Fibroblast of pulmonary artery (primary cell): Measurements from ENCODE around the gene TTC34.

ENCODE experiments used
- DNase-seq: peaks from one replicate; pipeline ENCODE4 v3.0.0-alpha.2; 2010; ENCODE audit warnings: low read depth
- H3K4me3 ChIP-seq: replicated peaks from 2 replicates; pipeline ENCODE4 v1.5.1; 2011; ENCODE audit warnings: low read depth, mild to moderate bottlenecking, control low read depth, low read length, moderate library complexity
- TF ChIP-seq, protein P1 (sequence below): IDR thresholded peaks from 2 replicates; pipeline ENCODE4 v1.5.1; 2011; ENCODE audit warnings: mild to moderate bottlenecking, control low read depth, low read length, inconsistent platforms; ENCODE audit errors: missing control alignments

Gene TTC34

DNA sequence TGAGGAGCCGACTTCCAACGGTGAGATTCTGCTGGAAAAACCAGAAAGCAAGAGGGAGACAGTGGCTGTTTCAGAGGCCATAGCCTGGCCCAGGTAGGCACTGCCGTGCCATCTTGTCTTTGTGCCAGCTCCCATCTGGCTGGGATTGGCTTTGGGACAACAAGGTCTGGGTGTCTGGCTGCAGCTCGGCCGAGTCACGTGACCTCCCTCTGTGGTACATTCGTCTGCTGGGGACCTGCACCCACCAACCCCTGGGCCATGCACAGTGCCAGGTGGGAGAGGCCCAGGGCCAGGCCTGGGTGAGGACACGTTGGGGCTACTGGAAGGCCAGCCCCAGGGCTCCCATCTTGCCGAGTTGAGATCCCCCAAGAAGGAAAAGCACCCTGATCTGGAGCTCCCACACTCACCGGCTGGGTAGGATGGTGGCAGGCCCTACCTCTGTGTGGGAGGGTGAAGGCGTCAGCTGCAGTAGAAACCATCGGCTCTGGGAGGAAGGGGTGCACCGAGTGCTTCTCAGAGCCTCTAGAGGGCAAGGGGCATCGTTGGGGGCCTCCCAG, 25.3 kb upstream of the TTC34 start:
- no peak for DNase-seq
- TF ChIP-seq, protein P1, sequence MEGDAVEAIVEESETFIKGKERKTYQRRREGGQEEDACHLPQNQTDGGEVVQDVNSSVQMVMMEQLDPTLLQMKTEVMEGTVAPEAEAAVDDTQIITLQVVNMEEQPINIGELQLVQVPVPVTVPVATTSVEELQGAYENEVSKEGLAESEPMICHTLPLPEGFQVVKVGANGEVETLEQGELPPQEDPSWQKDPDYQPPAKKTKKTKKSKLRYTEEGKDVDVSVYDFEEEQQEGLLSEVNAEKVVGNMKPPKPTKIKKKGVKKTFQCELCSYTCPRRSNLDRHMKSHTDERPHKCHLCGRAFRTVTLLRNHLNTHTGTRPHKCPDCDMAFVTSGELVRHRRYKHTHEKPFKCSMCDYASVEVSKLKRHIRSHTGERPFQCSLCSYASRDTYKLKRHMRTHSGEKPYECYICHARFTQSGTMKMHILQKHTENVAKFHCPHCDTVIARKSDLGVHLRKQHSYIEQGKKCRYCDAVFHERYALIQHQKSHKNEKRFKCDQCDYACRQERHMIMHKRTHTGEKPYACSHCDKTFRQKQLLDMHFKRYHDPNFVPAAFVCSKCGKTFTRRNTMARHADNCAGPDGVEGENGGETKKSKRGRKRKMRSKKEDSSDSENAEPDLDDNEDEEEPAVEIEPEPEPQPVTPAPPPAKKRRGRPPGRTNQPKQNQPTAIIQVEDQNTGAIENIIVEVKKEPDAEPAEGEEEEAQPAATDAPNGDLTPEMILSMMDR: no peak
- H3K4me3 ChIP-seq: no peak overlapping the region

DNA sequence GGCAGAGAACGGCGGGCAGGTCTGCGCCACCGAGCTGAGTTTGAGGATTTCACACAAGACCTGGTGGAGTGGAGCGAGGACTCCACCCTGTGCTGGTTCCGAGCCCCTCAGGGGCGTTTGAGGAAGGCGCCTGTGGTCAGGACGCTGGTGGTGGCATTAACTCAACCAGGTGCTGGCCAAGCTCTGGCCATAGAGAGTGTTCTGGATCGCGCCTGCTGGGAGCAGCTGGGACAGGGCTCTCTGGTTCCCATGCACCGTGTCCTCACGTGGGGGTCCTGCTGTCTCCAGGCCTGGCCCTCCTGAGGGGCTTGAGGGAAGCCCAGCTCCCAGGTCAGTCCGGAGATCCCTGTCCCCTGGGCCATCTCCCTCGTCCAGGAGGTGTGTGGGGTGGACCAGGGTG, 24.8 kb upstream of the TTC34 start:
- H3K4me3 ChIP-seq: no peak overlapping the region
- no peak for DNase-seq
- TF ChIP-seq, protein P1: no peak

DNA sequence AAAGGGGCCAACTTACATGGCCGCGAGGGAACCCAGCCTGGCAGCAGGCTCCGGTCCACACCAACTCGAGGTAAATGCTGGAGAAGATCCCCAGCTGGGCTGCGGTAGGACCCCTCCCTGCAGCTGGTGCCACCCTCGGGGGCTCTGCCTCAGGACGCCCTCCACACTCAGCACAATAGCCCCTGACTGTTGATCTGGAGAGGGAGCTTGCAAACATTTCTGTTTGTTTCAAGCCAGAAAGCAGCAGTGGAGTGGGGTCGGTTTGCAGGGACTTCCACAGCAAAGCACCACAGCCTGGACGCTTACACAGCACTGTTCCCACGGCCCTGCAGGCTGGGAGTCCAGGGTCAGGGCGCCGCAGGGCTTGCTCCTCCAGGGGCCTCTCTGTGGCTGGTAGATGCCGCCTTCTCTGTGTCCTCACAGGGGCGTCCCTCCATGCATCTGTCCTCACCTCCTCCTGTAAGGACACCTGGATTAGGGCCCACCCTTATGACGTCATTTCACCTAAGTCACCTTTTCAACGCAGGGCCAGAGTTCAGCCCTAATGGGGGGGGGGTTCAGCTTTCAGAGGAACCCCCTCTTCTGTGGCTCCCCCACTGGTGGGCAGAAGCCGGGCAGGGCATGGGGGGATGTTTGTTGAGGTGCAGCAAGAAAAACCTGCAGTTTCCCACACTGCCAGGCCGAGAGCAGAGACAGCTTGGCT, 24.1 kb upstream of the TTC34 start:
- H3K4me3 ChIP-seq: no peak overlapping the region
- no peak for DNase-seq
- TF ChIP-seq, protein P1: no peak

DNA sequence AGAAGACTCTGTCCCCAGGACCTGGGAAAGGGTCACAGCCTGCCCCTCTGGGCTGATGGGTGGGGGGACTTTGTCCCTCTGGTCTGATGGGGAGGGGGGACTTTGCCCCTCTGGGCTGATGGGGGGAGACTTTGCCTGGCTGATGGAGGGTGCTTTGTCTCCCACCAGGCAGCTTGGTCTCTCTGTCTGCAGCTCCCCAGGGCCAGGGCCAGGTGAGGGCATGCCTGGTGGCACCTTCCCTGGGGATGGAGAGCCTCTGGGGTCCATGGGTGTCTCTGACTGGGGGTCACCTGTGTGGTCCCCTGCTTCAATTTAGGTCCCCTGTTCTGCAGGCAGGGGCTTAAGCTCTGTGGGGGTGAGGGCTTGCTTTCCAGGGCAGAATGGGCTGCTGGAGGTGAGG, 23.5 kb upstream of the TTC34 start:
- H3K4me3 ChIP-seq: no peak overlapping the region
- no peak for DNase-seq
- TF ChIP-seq, protein P1: no peak

- DNase-seq: no peak
- TF ChIP-seq, protein P1: no peak
- no peak overlapping the region for H3K4me3 ChIP-seq
Observed at GRCh38 chr1:2823921-2824610, 22.6 kb upstream of the TTC34 start.

DNA sequence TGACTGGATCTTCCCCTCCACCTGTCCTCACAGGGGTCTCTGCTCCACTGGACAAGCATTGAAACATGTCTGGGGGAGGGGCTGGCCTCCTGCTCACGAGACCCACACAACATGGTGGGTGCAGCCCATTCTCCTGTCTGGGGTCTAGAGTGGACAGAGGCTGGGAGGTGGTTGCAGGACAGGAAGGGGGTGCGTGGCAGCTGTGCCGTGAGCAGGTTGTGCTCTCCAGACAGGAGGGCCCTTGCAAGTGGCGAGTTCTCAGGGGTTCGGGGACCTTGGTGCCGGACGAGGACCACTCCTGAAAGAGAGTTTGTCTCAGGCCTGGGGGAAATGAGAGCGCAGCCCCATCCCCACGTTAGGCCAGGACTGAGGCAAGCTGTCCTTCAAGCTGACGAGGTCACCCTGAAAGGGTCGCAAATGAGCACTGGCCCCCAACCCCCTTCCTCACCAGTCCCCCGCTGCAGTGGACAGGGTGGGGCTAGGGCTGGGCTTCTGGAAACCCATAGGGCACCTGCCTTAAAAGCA, 21.2 kb upstream of the TTC34 start:
- DNase-seq: no peak
- H3K4me3 ChIP-seq: no peak overlapping the region
- TF ChIP-seq, protein P1: no peak
